GM12878 (cell line): Measurements from ENCODE around the gene NIPAL3. TPM values are rescaled to one million over a fixed set of nuclear protein-coding genes. Genes with fewer than 3 reads are reported as not detected.

ENCODE experiments used
- ATAC-seq: fragments of 200-7000 bp; cut with Tn5 transposase; 3 replicates; pipeline ENCODE4 v1.9.1; 2020; ENCODE audit warnings: mild to moderate bottlenecking, moderate library complexity
- BruUV-seq: library from RNA; stranded (reverse); fragments of 400-500 nt; replicated peaks from 2 replicates; lab custom pipeline; 2021; lab: Mats Ljungman, UMichigan
- CTCF ChIA-PET: fragments of 300-600 bp; sonication (Branson Sonifier 250); formaldehyde crosslinking; extraction: SDS; loops from one replicate; lab custom pipeline; 2021; ENCODE audit warnings: inconsistent platforms; lab: Yijun Ruan, JAX
- POLR2A ChIA-PET: fragments of 350-600 bp; formaldehyde crosslinking; extraction: SDS; loops from one replicate; lab custom pipeline; 2021; ENCODE audit warnings: inconsistent platforms; lab: Charles Lee
- RAD21 ChIA-PET: fragments of 300-600 bp; sonication (Branson Sonifier 250); formaldehyde crosslinking; loops from one replicate; lab custom pipeline; 2023; ENCODE audit warnings: antibody characterized with exemption; ENCODE audit not compliant: unreplicated experiment; lab: Charles Lee
- SMC1A ChIA-PET: fragments of 300-600 bp; sonication (Branson Sonifier 250); formaldehyde crosslinking; loops from one replicate; lab custom pipeline; 2023; ENCODE audit not compliant: unreplicated experiment, uncharacterized antibody; lab: Charles Lee
- DNase-seq: peaks from one replicate; pipeline ENCODE4 v3.0.0-alpha.2; 2011; ENCODE audit warnings: low read depth, low spot score
- FAIRE-seq: peaks from 3 replicates; lab custom pipeline; 2011; peaks lifted over from hg19 to GRCh38; lab: Jason Lieb, UNC
- H2AFZ ChIP-seq: 2 replicates; pipeline ENCODE4 v1.6.0; 2011; ENCODE audit warnings: low read depth, low read length, control low read depth; ENCODE audit not compliant: control insufficient read depth
- H3K27ac ChIP-seq: 2 replicates; pipeline ENCODE4 v1.5.1; 2011; ENCODE audit warnings: control low read depth; ENCODE audit not compliant: control insufficient read depth, insufficient read depth
- H3K27me3 ChIP-seq, 2 experiments: replicated peaks in 1 of 2; 2 replicates each; pipeline versions ENCODE4 v1.6.0 to v1.6.1; 2011; ENCODE audit warnings: low read length in 1 of 2; ENCODE audit not compliant: control insufficient read depth in 2 of 2, insufficient read depth in 2 of 2
- H3K36me3 ChIP-seq, 2 experiments: 2 replicates each; pipeline ENCODE4 v1.5.1; 2011; ENCODE audit warnings: low read length in 1 of 2; ENCODE audit not compliant: control insufficient read depth in 2 of 2, insufficient read depth in 2 of 2
- H3K4me1 ChIP-seq: 2 replicates; pipeline ENCODE4 v1.6.1; 2011; ENCODE audit warnings: mild to moderate bottlenecking, low read length, moderate library complexity, mixed read lengths; ENCODE audit not compliant: control insufficient read depth, insufficient read depth
- H3K4me2 ChIP-seq: 2 replicates; pipeline ENCODE4 v1.6.0; 2011; ENCODE audit warnings: control low read depth; ENCODE audit not compliant: control insufficient read depth, insufficient read depth
- H3K4me3 ChIP-seq: fragments of 200-600 bp; sonication (generic); 2 replicates; pipeline ENCODE4 v1.5.1; 2016
- H3K79me2 ChIP-seq: 2 replicates; pipeline ENCODE4 v1.6.0; 2011; ENCODE audit warnings: low read length; ENCODE audit not compliant: control insufficient read depth, insufficient read depth
- H3K9ac ChIP-seq: 2 replicates; pipeline ENCODE4 v1.8.0; 2011; ENCODE audit warnings: low read length, control low read depth, mixed read lengths; ENCODE audit not compliant: control insufficient read depth, insufficient read depth
- H3K9me3 ChIP-seq: replicated peaks from 3 replicates; pipeline ENCODE4 v1.5.1; 2011; ENCODE audit warnings: mild to moderate bottlenecking, low read length; ENCODE audit not compliant: control insufficient read depth, insufficient read depth
- H4K20me1 ChIP-seq: 2 replicates; pipeline ENCODE4 v1.6.0; 2011; ENCODE audit not compliant: control insufficient read depth, insufficient read depth
- FOXM1 ChIP-seq: IDR thresholded peaks from 2 replicates; pipeline ENCODE4 v1.6.1; 2012; ENCODE audit warnings: low read depth, mild to moderate bottlenecking, inconsistent platforms, low read length, moderate library complexity
- KDM1A ChIP-seq: fragments of 200-600 bp; sonication (generic); IDR thresholded peaks from 2 replicates; pipeline ENCODE4 v1.6.1; 2016; ENCODE audit warnings: borderline replicate concordance
- LARP7 ChIP-seq: fragments of 450-650 bp; IDR thresholded peaks from 2 replicates; pipeline ENCODE4 v1.6.1; 2017; ENCODE audit warnings: mild to moderate bottlenecking
- POLR2AphosphoS2 ChIP-seq: IDR thresholded peaks from 2 replicates; pipeline ENCODE4 v1.6.1; 2011; ENCODE audit warnings: low read depth, mild to moderate bottlenecking, low read length, improper control_type of control experiment, moderate library complexity
- RFX5 ChIP-seq: IDR thresholded peaks from 2 replicates; pipeline ENCODE4 v1.6.1; 2011; ENCODE audit warnings: low read depth, low read length, improper control_type of control experiment
- RUNX3 ChIP-seq: IDR thresholded peaks from 2 replicates; pipeline ENCODE4 v1.6.1; 2012; ENCODE audit warnings: low read length, inconsistent platforms
- WGBS: methylation state at CpG from one replicate; pipeline ENCODE4 v1.1.6; 2016; ENCODE audit warnings: low lambda C conversion rate; ENCODE audit not compliant: insufficient replicate concordance, insufficient coverage; ENCODE audit errors: missing lambda C conversion rate; 5-methylcytosine and 5-hydroxymethylcytosine counted together
- in situ Hi-C: fragments of 300-500 bp; cut with MboI; formaldehyde crosslinking; loops from 9 replicates; pipeline ENCODE4 v1.14.3; 2018; ENCODE audit warnings: mixed read lengths
- intact Hi-C: fragments of 100-400 bp; cut with micrococcal nuclease; formaldehyde crosslinking; loops from one replicate; pipeline ENCODE4 v1.14.2; 2022; ENCODE audit not compliant: unreplicated experiment
- polyA plus RNA-seq, 11 experiments: library from polyadenylated mRNA; depleted of rRNA in 4 of 11; unstranded in 6 of 11; stranded (reverse) in 5 of 11; fragments of >200 nt; fragmentation: Nextera tagmentation in 4 of 11; fragmentation: Illumina TruSeq in 1 of 11; extraction: Ambion mirVana in 4 of 11; extraction: Trizol in 1 of 11; gene quantifications; 1 replicate in 1 of 11; 2 replicates in 10 of 11; pipeline versions ENCODE4 v1.2.1 to v1.2.3, GENCODE V29; 2011 to 2016; ENCODE audit warnings: inconsistent platforms in 2 of 11, missing spikeins in 2 of 11, low read depth in 1 of 11
- total RNA-seq, 4 experiments: library from RNA; depleted of rRNA in 3 of 4; stranded (reverse); fragments of >200 nt in 3 of 4; fragmentation: Illumina TruSeq in 1 of 4; extraction: Trizol in 1 of 4; gene quantifications; 2 replicates each; pipeline versions ENCODE4 v1.2.1 to v1.2.3, GENCODE V29; 2013 to 2021
- TF ChIP-seq, protein P1 (sequence below): IDR thresholded peaks from 2 replicates; pipeline ENCODE4 v1.6.1; 2011; ENCODE audit warnings: low read depth, mild to moderate bottlenecking, low read length, moderate library complexity, borderline replicate concordance; ENCODE audit errors: extremely low read depth
- TF ChIP-seq, protein P2 (sequence below): fragments of 450-650 bp; IDR thresholded peaks from 2 replicates; pipeline ENCODE4 v1.6.1; 2018; ENCODE audit warnings: borderline replicate concordance, mild to moderate bottlenecking; ENCODE audit not compliant: partially characterized antibody
- TF ChIP-seq, protein P3 (sequence below): fragments of 450-650 bp; IDR thresholded peaks from 2 replicates; pipeline ENCODE4 v1.6.1; 2017; ENCODE audit warnings: antibody characterized with exemption, mild to moderate bottlenecking, moderate library complexity

The NIPAL3 gene
- total and polyA plus RNA-seq, 10 of the 15 experiments (the other 5 are each of a cell fraction or from before 2014, with no cell fraction given), result 2.1 to 9.4 (median 4.2) TPM

DNA sequence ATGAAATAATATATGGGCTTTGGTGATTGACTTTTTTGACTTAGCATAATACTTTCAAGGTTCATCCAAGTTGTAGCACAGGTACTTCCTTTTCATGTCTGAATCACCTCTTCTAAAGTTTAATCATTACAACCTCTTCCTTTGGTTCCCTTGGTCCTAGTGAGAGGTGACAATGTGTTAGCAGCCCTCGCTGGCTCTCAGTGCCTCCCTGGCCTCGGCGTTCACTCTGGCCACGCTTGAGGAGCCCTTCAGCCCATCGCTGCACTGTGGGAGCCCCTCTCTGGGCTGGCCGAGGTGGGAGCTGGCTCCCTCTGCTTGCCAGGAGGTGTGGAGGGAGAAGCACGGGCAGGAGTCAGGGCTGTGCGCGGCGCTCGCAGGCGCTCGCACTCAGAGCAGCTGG is 74.1 kb downstream of the NIPAL3 start:
- no TSS peak for BruUV-seq
- no peaks in the 10 kb centered on the region for H3K79me2 ChIP-seq
- POLR2A ChIA-PET, result no interaction called here
- no peak for TF ChIP-seq RUNX3
- TF ChIP-seq LARP7, result no peak
- no peak for TF ChIP-seq KDM1A
- TF ChIP-seq, protein P1, sequence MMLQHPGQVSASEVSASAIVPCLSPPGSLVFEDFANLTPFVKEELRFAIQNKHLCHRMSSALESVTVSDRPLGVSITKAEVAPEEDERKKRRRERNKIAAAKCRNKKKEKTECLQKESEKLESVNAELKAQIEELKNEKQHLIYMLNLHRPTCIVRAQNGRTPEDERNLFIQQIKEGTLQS, result no peak
- no peak for TF ChIP-seq POLR2AphosphoS2
- TF ChIP-seq, protein P2, sequence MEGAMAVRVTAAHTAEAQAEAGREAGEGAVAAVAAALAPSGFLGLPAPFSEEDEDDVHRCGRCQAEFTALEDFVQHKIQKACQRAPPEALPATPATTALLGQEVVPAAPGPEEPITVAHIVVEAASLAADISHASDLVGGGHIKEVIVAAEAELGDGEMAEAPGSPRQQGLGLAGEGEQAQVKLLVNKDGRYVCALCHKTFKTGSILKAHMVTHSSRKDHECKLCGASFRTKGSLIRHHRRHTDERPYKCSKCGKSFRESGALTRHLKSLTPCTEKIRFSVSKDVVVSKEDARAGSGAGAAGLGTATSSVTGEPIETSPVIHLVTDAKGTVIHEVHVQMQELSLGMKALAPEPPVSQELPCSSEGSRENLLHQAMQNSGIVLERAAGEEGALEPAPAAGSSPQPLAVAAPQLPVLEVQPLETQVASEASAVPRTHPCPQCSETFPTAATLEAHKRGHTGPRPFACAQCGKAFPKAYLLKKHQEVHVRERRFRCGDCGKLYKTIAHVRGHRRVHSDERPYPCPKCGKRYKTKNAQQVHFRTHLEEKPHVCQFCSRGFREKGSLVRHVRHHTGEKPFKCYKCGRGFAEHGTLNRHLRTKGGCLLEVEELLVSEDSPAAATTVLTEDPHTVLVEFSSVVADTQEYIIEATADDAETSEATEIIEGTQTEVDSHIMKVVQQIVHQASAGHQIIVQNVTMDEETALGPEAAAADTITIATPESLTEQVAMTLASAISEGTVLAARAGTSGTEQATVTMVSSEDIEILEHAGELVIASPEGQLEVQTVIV, result no peak
- no peak for TF ChIP-seq RFX5
- TF ChIP-seq, protein P3, sequence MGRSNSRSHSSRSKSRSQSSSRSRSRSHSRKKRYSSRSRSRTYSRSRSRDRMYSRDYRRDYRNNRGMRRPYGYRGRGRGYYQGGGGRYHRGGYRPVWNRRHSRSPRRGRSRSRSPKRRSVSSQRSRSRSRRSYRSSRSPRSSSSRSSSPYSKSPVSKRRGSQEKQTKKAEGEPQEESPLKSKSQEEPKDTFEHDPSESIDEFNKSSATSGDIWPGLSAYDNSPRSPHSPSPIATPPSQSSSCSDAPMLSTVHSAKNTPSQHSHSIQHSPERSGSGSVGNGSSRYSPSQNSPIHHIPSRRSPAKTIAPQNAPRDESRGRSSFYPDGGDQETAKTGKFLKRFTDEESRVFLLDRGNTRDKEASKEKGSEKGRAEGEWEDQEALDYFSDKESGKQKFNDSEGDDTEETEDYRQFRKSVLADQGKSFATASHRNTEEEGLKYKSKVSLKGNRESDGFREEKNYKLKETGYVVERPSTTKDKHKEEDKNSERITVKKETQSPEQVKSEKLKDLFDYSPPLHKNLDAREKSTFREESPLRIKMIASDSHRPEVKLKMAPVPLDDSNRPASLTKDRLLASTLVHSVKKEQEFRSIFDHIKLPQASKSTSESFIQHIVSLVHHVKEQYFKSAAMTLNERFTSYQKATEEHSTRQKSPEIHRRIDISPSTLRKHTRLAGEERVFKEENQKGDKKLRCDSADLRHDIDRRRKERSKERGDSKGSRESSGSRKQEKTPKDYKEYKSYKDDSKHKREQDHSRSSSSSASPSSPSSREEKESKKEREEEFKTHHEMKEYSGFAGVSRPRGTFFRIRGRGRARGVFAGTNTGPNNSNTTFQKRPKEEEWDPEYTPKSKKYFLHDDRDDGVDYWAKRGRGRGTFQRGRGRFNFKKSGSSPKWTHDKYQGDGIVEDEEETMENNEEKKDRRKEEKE, result no peak
- no peak for TF ChIP-seq FOXM1
- RAD21 ChIA-PET, result interaction anchor here (1.4 kb wide), 1 partner anchor 73 kb away, joined by 4 read pairs; no protein-coding TSS in a partner anchor
- intact Hi-C loops, result no loop called here
- no peak overlapping the region for H3K9ac ChIP-seq
- H3K36me3 ChIP-seq, result no peaks in the 10 kb centered on the region
- H3K4me2 ChIP-seq, result no peak overlapping the region
- in situ Hi-C loops, result no loop called here
- no peaks in the 10 kb centered on the region for H3K4me1 ChIP-seq
- WGBS, result 81% methylated on average over 13 of the region's 13 CpGs
- H3K27ac ChIP-seq, result no peak overlapping the region
- no peak overlapping the region for H2AFZ ChIP-seq
- H4K20me1 ChIP-seq, result no peaks in the 10 kb centered on the region
- ATAC-seq, result no peak
- no peak for DNase-seq
- FAIRE-seq, result no peak
- peaks cover 5% of the 10 kb centered on the region; the same call in 2 of the 3 replicates for H3K9me3 ChIP-seq
- SMC1A ChIA-PET, result no interaction called here
- CTCF ChIA-PET, result no interaction called here
- no peak overlapping the region for H3K4me3 ChIP-seq
- no peaks in the 10 kb centered on the region for H3K27me3 ChIP-seq
